ENCODE results near the gene CREBBP.

The CREBBP gene

GRCh38 chr16:3861808-3862451 is 18.6 kb downstream of the CREBBP start:
- DNase-seq: no peak
- WGBS (ENCODE audit: extremely low coverage, insufficient coverage, insufficient read length): no CpG with 5 or more reads among the region's 12 CpGs
- no peaks in the 10 kb centered on the region for H3K36me3 ChIP-seq (ENCODE audit: control insufficient read depth in 1 of 2, insufficient read depth in 2 of 2, low read length in 2 of 2)
- no peak overlapping the region for H4K91ac ChIP-seq (ENCODE audit: low read depth, low read length)
- H3K4me1 ChIP-seq (ENCODE audit: control insufficient read depth in 1 of 2, insufficient read depth in 2 of 2, low read length in 2 of 2): peaks cover 21 to 25% of the 10 kb centered on the region in 2 experiments
- H3K79me2 ChIP-seq (ENCODE audit: control insufficient read depth, insufficient read depth, low read length, poor library complexity): peaks cover 22% of the 10 kb centered on the region
- H3K4me2 ChIP-seq (ENCODE audit: low read length): peak overlapping the region; percentile 0
- peak overlapping the region; percentile 42 for H3K14ac ChIP-seq (ENCODE audit: low read length)
- H3K4ac ChIP-seq (ENCODE audit: low read depth, low read length): peak overlapping the region; percentile 80
- peak overlapping the region; percentile 61 for H3K18ac ChIP-seq (ENCODE audit: low read length)
- H2AFZ ChIP-seq (ENCODE audit: insufficient read depth, low read length, poor library complexity): no peak overlapping the region
- H2BK5ac ChIP-seq (ENCODE audit: low read depth, low read length, poor library complexity): no peak overlapping the region
- no peak overlapping the region for H3K23ac ChIP-seq (ENCODE audit: low read length)
- H2AK5ac ChIP-seq (ENCODE audit: low read length): no peak overlapping the region
- no peaks in the 10 kb centered on the region for H3K9me3 ChIP-seq (ENCODE audit: insufficient read depth, low read depth, low read length)
- no peaks in the 10 kb centered on the region for H3K79me1 ChIP-seq (ENCODE audit: low read length)
- H4K12ac ChIP-seq (ENCODE audit: low read depth, low read length): no peak overlapping the region
- H3K4me3 ChIP-seq (ENCODE audit: low read depth, low read length): no peak overlapping the region
- H3K27ac ChIP-seq (ENCODE audit: low read depth, low read length): no peak overlapping the region
- no peaks in the 10 kb centered on the region for H3K27me3 ChIP-seq (ENCODE audit: insufficient read depth, low read length)
- no peak overlapping the region for H2BK12ac ChIP-seq (ENCODE audit: low read length)
- no peak overlapping the region for H3K9ac ChIP-seq (ENCODE audit: low read length)
- H4K8ac ChIP-seq (ENCODE audit: low read depth, low read length): no peak overlapping the region
- no peak overlapping the region for H2BK120ac ChIP-seq (ENCODE audit: insufficient read depth, low read length, poor library complexity)

- no peak overlapping the region for H3K18ac ChIP-seq (ENCODE audit: low read length)
- no peak overlapping the region for H3K14ac ChIP-seq (ENCODE audit: low read length)
- WGBS (ENCODE audit: extremely low coverage, insufficient coverage, insufficient read length): no CpG with 5 or more reads among the region's 7 CpGs
- no peaks in the 10 kb centered on the region for H3K9me3 ChIP-seq (ENCODE audit: insufficient read depth, low read depth, low read length)
- H4K12ac ChIP-seq (ENCODE audit: low read depth, low read length): no peak overlapping the region
- H2BK12ac ChIP-seq (ENCODE audit: low read length): no peak overlapping the region
- H4K8ac ChIP-seq (ENCODE audit: low read depth, low read length): no peak overlapping the region
- H2BK120ac ChIP-seq (ENCODE audit: insufficient read depth, low read length, poor library complexity): no peak overlapping the region
- no peak for DNase-seq
- H2AFZ ChIP-seq (ENCODE audit: insufficient read depth, low read length, poor library complexity): no peak overlapping the region
- H3K4me3 ChIP-seq (ENCODE audit: low read depth, low read length): no peak overlapping the region
- no peak overlapping the region for H3K4me2 ChIP-seq (ENCODE audit: low read length)
- H3K27me3 ChIP-seq (ENCODE audit: insufficient read depth, low read length): no peaks in the 10 kb centered on the region
- peaks cover 24% of the 10 kb centered on the region for H3K79me2 ChIP-seq (ENCODE audit: control insufficient read depth, insufficient read depth, low read length, poor library complexity)
- H3K4ac ChIP-seq (ENCODE audit: low read depth, low read length): peak overlapping the region; percentile 22
- H3K4me1 ChIP-seq (ENCODE audit: control insufficient read depth in 1 of 2, insufficient read depth in 2 of 2, low read length in 2 of 2): peaks cover 21 to 25% of the 10 kb centered on the region in 2 experiments
- H2AK5ac ChIP-seq (ENCODE audit: low read length): no peak overlapping the region
- H3K23ac ChIP-seq (ENCODE audit: low read length): no peak overlapping the region
- no peak overlapping the region for H3K9ac ChIP-seq (ENCODE audit: low read length)
- no peak overlapping the region for H4K91ac ChIP-seq (ENCODE audit: low read depth, low read length)
- no peak overlapping the region for H2BK5ac ChIP-seq (ENCODE audit: low read depth, low read length, poor library complexity)
- H3K79me1 ChIP-seq (ENCODE audit: low read length): no peaks in the 10 kb centered on the region
- H3K36me3 ChIP-seq (ENCODE audit: control insufficient read depth in 1 of 2, insufficient read depth in 2 of 2, low read length in 2 of 2): no peaks in the 10 kb centered on the region
- H3K27ac ChIP-seq (ENCODE audit: low read depth, low read length): no peak overlapping the region
Measured at GRCh38 chr16:3859889-3860288, 20.6 kb downstream of the CREBBP start.

GRCh38 chr16:3858801-3859200 is 21.7 kb downstream of the CREBBP start:
- Histone ChIP-seq H3K36me3 (ENCODE audit: control insufficient read depth in 1 of 2, insufficient read depth in 2 of 2, low read length in 2 of 2) (no peaks in the 10 kb centered on the region), H2AK5ac (ENCODE audit: low read length) (no peak overlapping the region), H3K4me2 (ENCODE audit: low read length) (no peak overlapping the region), H2AFZ (ENCODE audit: insufficient read depth, low read length, poor library complexity) (no peak overlapping the region), H3K18ac (ENCODE audit: low read length) (no peak overlapping the region), H3K4me3 (ENCODE audit: low read depth, low read length) (no peak overlapping the region), H2BK12ac (ENCODE audit: low read length) (no peak overlapping the region), H4K91ac (ENCODE audit: low read depth, low read length) (no peak overlapping the region), H3K4ac (ENCODE audit: low read depth, low read length) (no peak overlapping the region), H3K9me3 (ENCODE audit: insufficient read depth, low read depth, low read length) (no peaks in the 10 kb centered on the region), H3K4me1 (ENCODE audit: control insufficient read depth in 1 of 2, insufficient read depth in 2 of 2, low read length in 2 of 2) (peaks cover 17 to 20% of the 10 kb centered on the region in 2 experiments), H3K14ac (ENCODE audit: low read length) (no peak overlapping the region), H3K27me3 (ENCODE audit: insufficient read depth, low read length) (no peaks in the 10 kb centered on the region), H3K9ac (ENCODE audit: low read length) (no peak overlapping the region), H4K12ac (ENCODE audit: low read depth, low read length) (no peak overlapping the region), H2BK120ac (ENCODE audit: insufficient read depth, low read length, poor library complexity) (no peak overlapping the region), H3K79me2 (ENCODE audit: control insufficient read depth, insufficient read depth, low read length, poor library complexity) (peaks cover 23% of the 10 kb centered on the region), H3K27ac (ENCODE audit: low read depth, low read length) (no peak overlapping the region), H3K79me1 (ENCODE audit: low read length) (no peaks in the 10 kb centered on the region), H3K23ac (ENCODE audit: low read length) (no peak overlapping the region), H2BK5ac (ENCODE audit: low read depth, low read length, poor library complexity) (no peak overlapping the region), H4K8ac (ENCODE audit: low read depth, low read length) (no peak overlapping the region)
- no peak for DNase-seq

GRCh38 chr16:3857189-3858043 is 23.1 kb downstream of the CREBBP start:
- no peaks in the 10 kb centered on the region for H3K36me3 ChIP-seq (ENCODE audit: control insufficient read depth in 1 of 2, insufficient read depth in 2 of 2, low read length in 2 of 2)
- H2BK5ac ChIP-seq (ENCODE audit: low read depth, low read length, poor library complexity): no peak overlapping the region
- H3K79me1 ChIP-seq (ENCODE audit: low read length): no peaks in the 10 kb centered on the region
- peak; percentile 44 to 60 for DNase-seq
- H3K23ac ChIP-seq (ENCODE audit: low read length): no peak overlapping the region
- H4K12ac ChIP-seq (ENCODE audit: low read depth, low read length): no peak overlapping the region
- H3K18ac ChIP-seq (ENCODE audit: low read length): no peak overlapping the region
- H3K9ac ChIP-seq (ENCODE audit: low read length): no peak overlapping the region
- no peak overlapping the region for H2AK5ac ChIP-seq (ENCODE audit: low read length)
- no peak overlapping the region for H3K4me3 ChIP-seq (ENCODE audit: low read depth, low read length)
- H3K79me2 ChIP-seq (ENCODE audit: control insufficient read depth, insufficient read depth, low read length, poor library complexity): peaks cover 15% of the 10 kb centered on the region
- H4K91ac ChIP-seq (ENCODE audit: low read depth, low read length): no peak overlapping the region
- H3K27me3 ChIP-seq (ENCODE audit: insufficient read depth, low read length): no peaks in the 10 kb centered on the region
- H2BK12ac ChIP-seq (ENCODE audit: low read length): no peak overlapping the region
- no peak overlapping the region for H3K14ac ChIP-seq (ENCODE audit: low read length)
- peak overlapping the region; percentile 19 for H3K4ac ChIP-seq (ENCODE audit: low read depth, low read length)
- no peak overlapping the region for H2BK120ac ChIP-seq (ENCODE audit: insufficient read depth, low read length, poor library complexity)
- no peak overlapping the region for H4K8ac ChIP-seq (ENCODE audit: low read depth, low read length)
- WGBS (ENCODE audit: extremely low coverage, insufficient coverage, insufficient read length): no CpG with 5 or more reads among the region's 12 CpGs
- no peak overlapping the region for H3K4me2 ChIP-seq (ENCODE audit: low read length)
- H3K9me3 ChIP-seq (ENCODE audit: insufficient read depth, low read depth, low read length): no peaks in the 10 kb centered on the region
- no peak overlapping the region for H3K27ac ChIP-seq (ENCODE audit: low read depth, low read length)
- peaks cover 10 to 11% of the 10 kb centered on the region in 2 experiments for H3K4me1 ChIP-seq (ENCODE audit: control insufficient read depth in 1 of 2, insufficient read depth in 2 of 2, low read length in 2 of 2)
- no peak overlapping the region for H2AFZ ChIP-seq (ENCODE audit: insufficient read depth, low read length, poor library complexity)
